H4 (cell line): Measurements from ENCODE around the gene DSCAM. TPM values are rescaled to one million over a fixed set of nuclear protein-coding genes. Genes with fewer than 3 reads are reported as not detected.
A peak's percentile ranks its signal among the peaks of the same experiment; 100 is the strongest.

ENCODE experiments used
- DNase-seq: peaks from one replicate; pipeline ENCODE4 v3.0.0-alpha.2; 2015; ENCODE audit warnings: low spot score
- total RNA-seq: library from RNA; depleted of rRNA; stranded (reverse); fragments of >200 nt; shearing (Covaris generic); gene quantifications from 2 replicates; pipeline ENCODE4 v1.2.3, GENCODE V29; 2014

Gene DSCAM
- total RNA-seq, 1 experiment from 2014 or later: 0.02 TPM

DNA sequence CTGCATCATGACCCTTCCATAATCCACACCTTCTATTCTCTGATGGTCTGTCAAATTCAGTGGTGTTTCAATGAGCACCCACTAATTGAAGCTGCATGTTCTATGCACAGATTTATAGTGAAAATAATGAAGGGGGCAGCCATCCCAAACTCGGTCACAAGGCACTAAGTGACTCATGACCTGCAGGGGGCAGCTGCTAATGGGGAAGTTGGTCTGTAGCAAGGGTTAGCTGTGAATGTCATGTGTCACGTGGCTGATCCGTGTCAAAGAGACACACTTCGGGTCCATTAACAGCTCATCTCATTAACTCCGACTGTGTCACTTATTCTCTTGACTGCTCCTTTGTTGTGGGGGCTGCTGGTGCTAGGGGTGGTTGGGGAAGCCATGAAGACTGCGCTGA, 673.1 kb downstream of the DSCAM start:
- DNase-seq: no peak

DNA sequence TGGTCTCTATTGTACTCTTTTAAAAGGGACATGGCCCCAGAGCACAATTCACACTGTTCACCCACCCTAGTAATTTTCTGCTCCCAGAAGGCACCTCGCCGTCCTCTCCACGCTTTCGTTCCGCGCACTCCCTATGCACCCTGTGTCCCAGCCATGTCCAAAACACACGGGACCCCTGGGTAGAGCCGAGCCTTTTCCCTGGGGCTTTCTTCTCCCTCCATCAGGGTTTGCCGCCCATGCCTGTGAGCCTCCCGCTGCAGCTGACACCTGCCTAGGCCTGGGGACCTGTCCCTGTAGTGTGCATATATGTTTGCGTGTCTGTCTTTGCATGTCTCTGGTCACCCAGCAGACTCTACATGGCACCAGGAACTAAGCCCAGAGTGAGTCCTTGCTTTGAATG, 677.0 kb downstream of the DSCAM start:
- no peak for DNase-seq

DNA sequence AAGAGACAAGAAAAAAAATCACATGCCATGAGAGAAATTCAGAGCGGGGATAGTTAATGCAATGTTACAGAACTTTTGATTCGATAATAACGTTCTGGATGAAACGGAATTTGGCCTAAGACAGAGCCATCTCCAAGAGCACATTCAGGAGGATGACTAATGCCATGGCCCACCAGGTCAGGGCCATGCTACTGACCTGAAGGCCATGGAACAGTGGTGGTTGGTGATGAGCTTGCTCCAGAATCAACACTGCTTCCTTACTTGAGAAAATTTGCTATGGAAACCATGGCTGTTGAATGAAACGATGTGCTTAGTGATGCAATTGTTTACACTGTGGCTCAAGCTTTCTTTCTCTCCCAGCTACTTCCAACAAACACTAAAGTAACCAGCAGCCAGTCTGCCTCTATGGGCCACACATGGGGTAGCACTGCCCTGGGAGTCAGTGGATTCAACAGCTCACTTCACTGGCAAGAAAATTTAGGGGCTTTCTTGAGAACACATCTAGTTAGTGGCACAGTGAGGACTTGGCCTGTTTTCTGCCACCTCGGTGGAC, 680.6 kb downstream of the DSCAM start:
- peak; percentile 61 for DNase-seq

DNA sequence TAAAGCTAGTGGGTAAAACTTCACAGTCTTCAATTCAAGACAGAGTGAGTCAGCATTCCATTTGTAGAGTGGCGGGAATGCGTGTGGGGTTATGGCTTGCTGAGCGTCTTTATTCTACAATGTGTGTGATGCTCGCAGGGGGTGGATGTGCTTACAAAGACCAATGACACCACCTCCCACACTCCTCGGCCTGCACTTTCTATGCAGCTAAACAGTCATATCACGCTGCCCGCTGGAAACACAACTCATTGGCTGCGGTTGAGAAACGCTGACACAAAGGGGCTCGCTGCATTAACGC, 681.2 kb downstream of the DSCAM start:
- no peak for DNase-seq

DNA sequence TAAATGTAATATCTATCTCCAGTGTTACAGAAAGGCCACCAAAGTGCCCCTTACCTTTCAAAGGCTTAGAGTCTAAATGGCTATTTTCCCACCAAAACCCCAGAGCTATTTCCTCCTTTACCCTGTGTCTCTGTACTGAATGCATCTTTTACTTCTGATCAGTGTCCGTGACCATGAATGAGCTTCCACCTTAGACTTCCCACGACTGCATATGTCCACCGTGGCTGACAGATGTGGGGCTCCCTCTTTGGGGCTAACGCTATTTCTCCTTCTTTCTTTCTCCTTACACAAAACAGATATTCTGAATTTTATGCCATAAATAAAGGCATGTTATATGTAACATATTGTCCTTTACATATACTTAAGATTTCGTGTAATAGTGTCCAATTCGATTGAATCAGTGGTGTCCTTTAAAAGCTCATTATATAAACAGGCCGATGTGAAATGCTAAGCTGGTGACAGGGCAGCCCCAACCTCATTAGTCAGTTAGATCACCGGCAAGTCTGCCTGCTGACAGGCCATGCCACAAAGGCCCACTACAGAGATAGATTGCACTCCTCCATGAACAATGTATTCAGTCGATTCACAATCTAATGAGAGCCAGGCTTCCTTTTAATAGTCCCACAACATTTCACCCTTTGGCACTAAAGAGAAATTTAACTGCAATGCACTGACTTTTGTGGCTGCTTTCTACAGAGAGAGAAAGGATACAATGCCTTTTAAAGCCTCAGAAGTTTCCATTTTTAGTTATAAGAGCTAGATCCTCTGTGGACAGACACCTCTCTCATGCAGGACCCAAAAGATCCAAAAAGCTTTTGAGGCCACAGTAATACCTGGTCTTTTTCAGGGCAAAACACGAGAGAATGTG, 681.8 kb downstream of the DSCAM start:
- DNase-seq: no peak

DNA sequence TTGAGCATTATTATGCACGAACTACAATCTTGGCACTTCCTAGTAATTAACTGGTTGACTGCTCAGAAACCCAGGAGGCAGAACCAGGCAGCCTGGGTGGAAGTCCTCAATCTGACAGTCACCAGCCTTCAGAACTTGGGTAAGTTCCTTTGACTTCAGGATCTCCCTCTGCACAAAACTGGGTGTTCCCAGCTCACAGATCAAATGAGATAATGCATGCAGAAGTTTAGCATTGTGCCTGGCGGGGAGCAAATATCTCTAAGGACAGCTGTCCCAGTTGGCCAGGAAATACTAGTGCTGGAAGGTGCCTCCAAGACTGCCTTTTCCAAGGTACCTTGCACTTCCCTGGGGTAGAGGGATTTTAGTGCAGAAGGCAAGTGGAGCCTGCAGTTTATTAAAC, 684.9 kb downstream of the DSCAM start:
- DNase-seq: no peak

DNA sequence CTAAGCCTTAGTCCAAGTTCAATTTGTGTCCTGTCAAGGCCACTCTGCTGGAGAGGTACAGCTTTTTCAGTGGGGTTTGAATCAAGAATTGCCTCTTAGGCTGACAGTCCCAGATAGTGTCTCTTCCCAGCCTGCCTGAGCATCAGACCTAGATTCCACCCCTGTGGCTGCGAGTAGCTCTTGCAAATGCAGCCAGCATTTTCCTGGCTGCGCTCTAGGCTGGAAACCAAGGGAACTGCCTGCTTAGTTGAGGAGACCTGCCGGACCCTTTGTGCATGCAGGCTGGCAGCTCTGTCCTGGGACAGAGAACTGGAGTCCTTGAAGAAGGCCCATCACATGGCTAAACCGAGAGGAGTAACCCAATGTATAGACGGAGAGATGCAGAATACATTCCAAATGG, 686.0 kb downstream of the DSCAM start:
- no peak for DNase-seq

DNA sequence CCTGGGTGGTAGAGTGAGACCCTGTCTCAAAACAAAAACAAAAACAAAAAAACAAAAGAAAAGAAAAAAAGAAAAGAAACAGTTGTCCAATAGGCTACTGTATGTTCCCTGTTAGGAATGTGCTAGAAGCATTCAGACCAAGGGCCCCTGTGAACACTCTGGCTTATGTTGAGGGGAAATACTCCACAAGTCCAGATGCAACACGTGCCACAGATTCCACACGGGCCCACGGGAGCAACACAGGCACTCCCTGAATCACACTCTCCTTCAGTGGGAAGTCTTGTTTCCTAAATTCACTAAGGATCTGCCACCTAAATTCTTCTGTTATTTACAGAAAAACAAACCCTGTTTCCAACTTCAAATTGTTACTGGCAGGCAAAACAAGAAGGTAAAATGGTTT, 688.6 kb downstream of the DSCAM start:
- DNase-seq: no peak

DNA sequence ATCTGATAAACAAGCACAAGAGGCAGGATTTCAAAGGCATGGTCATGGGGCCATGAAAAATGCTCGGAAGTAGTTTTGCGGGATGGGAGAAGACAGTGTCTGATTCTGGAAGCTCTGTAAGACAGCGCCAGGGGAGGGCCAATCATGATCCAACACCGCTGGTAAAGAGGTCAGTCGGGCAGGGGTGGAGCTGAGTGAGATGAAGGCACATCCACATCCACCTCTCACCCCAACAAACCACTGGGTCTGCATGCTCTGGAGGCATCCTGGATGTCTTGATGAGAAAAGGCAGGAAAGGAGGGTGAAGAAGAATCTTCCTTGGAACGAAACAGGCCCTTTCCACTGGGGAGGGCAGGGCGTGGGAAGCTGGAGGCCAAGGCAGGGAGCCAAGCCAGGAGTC, 691.4 kb downstream of the DSCAM start:
- no peak for DNase-seq

DNA sequence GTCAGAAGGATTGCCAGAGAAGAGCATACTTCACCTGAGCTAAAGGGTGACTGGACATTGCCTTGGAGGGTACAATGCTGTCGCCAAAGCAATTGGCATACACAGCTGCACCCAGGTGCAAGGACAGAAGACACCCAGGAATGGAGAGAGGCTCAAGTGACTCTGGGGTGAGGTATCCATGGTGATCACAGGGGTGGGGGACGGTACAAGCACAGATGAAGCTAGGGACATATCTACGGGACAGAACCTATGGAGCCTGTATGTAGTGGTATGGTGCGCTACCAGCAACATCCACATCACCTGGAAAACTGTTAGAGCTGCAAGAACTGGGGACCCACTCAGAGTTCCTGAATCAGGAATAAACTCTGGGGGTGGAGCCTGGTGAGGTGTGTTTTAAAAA, 693.6 kb downstream of the DSCAM start:
- no peak for DNase-seq

DNA sequence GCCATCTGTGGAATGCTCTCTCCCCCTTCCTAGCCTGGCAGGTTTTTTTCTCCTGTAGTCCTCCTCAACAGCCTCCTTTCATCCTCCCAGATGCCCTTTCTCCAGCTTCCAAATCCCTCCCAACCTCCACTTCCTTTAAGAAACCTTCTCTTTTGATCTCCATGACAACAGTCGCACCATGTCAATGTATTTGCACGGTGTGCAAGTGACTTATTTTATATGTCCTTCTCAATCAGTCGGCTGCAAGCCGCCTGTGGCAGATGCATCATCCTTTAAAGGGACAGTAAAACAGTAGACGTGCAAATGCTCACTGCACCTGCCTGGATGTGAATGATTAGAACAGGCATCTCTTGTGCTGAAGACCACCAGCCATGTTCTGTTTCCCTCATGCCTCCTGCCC, 694.5 kb downstream of the DSCAM start:
- DNase-seq: no peak

DNA sequence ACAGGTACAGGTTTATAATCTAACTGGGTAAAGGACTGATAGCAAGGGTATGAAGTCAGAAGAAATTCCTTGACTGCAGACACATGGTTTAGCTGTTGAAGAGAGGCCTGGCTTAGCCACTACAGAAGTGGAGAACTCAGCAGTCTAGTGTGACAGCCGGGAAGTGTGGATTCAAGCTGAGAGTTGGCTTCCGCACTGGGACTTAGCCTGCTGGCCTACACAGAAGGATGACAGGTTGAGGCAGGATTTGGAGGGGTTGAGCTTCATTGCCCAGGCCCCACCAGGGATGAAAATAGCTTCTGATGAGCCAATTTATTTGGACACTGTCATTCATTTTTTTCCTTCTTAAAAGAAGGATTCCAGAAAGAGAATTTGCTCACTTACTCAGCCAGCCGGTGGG, 695.3 kb downstream of the DSCAM start:
- no peak for DNase-seq

DNA sequence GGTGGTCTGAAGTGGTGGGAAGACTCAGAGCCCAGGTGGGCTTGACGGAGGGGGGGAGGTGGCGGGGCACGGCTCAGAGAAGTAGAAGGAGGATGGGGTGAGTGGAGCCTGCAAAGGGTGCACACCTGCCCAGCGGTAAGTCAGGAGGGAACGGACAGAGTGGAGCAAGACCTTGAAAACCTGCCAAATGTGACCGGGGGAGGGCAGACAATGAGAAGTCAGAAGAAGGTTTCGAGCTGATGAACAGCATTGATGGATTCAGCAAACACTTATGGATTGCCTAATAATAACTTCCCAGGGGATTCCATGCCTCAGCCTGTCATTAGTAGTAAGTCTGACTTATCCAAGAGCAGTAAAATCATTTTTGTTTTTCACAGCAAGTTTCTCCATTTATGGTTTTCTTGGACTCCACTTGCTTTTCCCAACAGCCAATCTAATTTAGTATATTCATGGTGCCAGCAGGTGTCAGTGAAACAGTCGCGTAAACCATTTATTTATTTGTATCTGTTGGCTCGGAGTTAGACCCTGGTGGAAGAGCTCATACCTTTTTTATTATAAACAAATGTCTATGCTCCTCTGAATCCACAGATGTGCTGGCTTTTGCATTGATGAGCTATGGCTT, 700.6 kb downstream of the DSCAM start:
- no peak for DNase-seq

DNA sequence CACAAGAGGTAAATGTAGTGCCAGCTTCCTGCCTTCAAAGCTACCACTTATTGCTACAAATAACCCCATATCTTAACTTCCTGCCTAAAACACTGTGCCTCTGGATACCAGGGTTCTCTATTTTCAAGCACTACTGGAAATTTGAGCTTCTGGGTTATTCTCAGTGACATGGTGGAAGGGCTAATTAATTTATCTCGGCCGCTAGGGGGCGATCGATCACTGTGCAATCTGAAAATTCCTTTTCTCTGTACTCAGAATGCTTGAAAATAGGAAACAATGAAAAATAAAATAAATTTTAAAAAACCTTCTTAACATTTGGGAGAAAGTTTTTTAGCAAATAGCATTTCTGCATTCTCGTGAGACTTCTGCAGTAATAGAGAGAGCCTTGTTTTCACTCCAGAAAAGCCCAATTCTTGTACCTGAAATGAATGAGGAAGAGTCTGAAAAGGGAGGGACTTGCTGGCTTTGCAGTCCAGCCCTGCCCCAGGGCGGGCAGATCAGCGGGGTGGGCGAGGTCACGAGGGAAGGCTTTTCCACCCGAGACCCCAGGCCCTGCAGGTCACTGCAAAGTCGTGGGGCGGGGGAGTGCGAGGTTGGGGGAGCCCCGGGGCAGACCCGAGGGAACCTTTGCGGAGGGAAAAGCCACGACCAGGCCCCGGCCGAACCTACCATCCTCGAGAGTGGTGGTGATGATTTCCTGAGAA, 703.0 kb downstream of the DSCAM start:
- DNase-seq: peak; percentile 27

DNA sequence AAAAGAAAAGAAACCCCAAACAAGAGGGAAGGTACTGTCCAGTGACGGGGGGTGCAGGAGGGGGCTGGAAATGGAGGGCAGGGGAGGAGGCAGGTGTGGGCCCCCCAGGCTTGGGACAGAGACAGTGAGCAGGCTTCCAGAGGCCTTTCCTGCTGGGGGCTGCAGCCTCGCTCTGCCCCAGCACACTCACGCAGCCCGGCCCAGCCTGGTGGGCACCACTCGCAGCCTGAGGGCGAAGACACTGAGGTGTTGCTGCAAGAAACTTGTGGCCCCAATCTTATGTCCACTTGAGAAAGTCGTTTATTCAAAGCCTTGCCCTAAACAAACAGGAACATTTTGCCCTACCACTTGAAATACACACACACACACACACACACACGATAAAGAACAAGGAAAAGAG, 705.3 kb downstream of the DSCAM start:
- DNase-seq: no peak

DNA sequence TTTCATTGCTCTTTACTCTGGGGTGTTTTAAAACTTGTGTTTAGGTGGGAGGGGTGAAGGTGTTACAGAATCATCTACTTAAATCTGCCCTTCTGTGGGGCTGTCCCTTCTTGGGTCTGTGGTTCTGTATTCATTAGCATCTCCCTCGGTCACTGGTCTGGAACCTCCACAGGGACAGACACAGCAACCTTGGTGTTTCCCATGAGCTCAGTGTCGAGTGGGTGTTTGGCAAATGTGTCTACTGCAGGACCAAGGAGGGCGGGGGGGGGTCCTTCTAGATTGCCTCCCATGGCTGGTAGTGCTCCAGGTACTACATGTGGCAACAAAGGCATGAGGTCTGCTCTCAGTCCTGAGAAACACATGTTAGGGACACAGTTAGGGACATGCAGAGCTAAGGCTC, 706.3 kb downstream of the DSCAM start:
- DNase-seq: no peak

DNA sequence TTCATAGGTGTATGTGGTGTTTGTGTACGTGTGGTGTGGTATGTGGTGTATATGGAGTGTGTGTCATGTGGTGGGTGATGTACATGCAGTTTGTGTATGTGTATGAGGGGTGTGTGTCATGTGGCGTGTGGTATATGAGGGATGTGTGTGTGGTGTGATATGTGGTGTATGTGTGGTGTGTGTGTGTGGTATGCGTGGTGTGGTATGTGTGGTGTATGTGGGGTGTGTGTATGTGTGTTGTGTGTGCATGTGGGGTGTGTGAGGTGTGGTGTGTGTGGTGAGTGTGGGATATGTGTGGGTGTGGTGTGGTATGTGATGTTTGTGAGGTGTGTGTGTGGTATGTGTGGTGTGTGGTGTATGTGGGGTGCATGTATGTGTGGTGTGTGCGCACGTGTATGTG, 707.3 kb downstream of the DSCAM start:
- DNase-seq: no peak

DNA sequence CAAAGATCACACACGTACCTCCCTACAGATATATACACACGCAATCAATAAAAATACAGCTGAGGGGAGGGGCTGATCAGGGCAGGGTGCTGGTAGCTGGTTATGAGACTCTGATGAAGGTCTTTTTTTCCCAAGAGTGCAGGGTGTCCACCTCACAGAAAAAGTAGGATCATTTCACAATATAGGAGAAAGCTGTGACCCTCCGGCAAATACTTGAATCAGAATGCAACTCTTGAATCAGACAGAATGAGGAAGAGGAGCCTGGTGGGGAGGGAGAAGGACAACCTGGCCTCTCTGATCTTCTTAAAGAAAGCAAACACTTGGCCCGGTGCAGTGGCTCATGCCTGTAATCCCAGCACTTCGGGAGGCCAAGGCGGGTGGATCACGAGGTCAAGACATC, 710.4 kb downstream of the DSCAM start:
- DNase-seq: no peak

DNA sequence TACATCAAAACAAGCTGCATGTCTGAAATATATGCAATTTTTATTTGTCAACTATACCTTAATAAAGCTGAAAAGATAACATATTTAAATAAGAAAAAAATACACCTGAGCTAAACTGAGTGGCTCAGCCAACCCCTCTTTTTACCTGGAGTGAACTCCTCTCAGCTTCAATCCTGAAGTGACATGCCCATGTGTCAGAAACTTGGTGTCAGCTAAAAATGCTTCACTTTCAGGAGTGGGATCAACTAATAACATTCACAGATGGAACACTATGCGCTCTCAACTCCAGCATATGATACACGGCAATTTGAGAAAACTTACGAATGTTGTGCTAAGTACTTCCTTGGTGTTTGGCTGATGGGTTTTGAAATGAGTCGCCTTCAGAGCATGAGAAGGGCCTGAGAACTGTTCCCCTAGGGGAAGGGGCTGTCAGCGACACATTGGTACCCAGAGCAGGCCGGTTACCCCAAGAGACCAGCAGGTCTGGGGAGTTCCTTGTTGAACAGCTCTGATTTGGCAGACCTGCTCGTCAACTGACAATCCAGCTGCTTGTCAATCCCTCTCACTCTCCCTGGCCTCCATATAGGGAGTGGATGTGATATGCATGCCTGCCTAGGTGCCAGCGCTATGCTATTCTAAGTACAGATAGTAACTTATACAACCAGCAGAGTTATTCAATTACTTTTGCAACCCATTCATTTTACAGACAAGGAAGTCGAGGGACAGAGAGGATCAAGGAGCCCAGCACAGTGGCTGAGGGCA, 712.0 kb downstream of the DSCAM start:
- no peak for DNase-seq

DNA sequence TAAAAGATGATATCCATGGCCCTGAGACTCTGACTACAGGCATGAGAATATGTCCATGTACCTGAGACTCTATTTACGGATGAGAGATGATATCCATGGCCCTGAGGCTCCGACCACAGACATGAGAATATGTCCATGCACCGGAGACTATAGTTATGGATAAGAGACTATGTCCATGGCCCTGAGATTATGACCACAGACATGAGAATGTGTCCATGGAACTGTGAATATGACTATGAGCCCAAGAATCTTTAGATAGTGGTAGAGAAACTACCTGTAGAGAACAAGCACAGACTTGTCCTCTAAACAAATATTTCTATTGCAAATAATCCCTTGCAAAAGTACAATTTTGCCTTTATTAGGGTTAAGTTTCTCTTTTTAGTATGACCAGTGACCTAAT, 716.5 kb downstream of the DSCAM start:
- DNase-seq: no peak

DNA sequence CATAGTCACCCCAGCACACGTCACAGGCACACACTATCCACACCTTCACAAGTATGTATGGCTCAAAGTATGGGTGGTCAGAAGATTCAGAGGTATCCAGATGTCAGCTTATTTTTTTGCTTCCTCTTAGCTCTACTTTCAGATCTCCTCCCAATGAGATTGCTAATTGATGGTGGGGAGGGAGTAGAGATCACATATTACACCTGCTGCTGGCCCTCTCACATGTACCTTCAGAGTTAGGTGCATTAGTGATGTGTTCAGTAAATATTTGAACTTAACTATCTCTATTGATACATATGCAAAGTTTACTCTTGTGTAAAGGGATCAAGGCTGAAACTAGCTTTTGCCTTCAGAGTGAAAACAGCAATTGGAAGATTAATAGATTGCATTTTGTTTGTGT, 717.1 kb downstream of the DSCAM start:
- no peak for DNase-seq

DNA sequence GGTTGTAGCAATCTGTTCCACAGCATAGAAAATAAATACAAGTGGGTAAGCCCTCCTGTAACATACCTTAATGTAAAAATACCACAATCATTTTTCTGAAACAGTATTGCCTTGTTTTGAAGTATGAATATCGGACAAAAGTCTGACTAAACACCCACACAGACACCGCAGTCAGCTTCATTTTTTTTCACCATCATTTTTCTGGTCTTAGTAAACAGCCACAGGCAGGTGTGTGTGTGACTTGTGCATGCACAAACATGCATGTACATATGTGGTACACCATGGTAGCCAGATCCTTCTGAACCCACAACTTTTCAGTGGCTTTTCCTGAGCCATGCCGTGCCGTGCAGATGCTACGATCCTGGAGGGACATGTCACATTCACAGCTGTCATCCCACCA, 718.1 kb downstream of the DSCAM start:
- no peak for DNase-seq
